Measurements from ENCODE around the gene ACBD6. TPM values are rescaled to one million over a fixed set of nuclear protein-coding genes. Genes with fewer than 3 reads are reported as not detected.

ACBD6 gene
- 60.8 and 66.7 TPM in 2 replicates for total RNA-seq (ENCODE audit: low replicate concordance)

GRCh38 chr1:180502361-180503279 is at the start of gene ACBD6:
TSS of gene ACBD6 (minus strand) at chr1:180502577. CDS start at chr1:180502266, 311 bp downstream.

Other genes starting within 250 kb of the ACBD6 start
- gene OVAAL, start 56.4 kb upstream of the ACBD6 start, total RNA-seq (ENCODE audit: low replicate concordance), result not detected in 2 replicates
- gene XPR1, start 129.4 kb upstream of the ACBD6 start, total RNA-seq (ENCODE audit: low replicate concordance), result 14.9 and 28.9 TPM in 2 replicates